ENCODE results near the gene LSM5. TPM values are rescaled to one million over a fixed set of nuclear protein-coding genes. Genes with fewer than 3 reads are reported as not detected.

The LSM5 gene
- total and polyA plus RNA-seq, 2 of the 4 experiments (the other 2 are of a cell fraction): 5.0 to 26.5 TPM

DNA sequence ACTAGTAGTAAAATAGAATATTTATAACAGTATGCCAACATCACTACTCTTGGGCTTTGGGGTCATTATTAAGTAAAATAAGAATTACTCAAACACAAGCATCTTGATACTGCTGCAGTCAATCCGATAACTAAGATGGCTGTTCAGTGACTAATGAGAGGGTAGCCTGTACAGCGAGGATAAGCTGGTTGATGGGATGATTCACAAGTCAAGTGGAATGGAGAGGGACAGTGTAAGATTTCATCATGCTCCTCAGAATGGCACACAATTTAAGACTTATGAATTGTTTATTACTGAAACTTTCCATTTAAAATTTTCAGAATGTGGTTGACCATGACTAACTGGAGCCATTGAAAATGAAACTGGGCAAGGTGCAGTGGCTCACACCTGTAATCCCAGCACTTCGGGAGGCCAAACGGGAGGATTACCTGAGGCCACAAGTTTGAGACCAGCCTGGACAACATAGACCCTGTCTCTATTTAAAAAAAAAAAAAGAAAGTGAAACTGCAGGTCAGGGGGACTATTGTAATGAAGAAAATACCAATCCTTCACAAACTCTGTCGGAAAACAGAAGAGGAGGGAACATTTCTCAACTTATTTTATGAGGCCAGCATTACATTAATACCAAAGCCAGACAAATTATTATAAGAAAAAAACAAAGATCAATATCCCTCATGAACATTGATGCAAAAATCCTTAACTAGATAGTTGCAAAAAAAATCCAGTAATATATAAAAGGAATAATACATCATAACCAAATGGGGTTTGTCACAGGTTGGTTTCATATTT is 16.3 kb upstream of the LSM5 start:
- no peak overlapping the region for H2AFZ ChIP-seq (replicated peaks; ENCODE audit: low read length, poor library complexity)
- peak overlapping the region; percentile 11; the same call in 1 of the 2 replicates for H3K27ac ChIP-seq (ENCODE audit: insufficient read depth, low read length)
- H4K5ac ChIP-seq (ENCODE audit: low read depth, low read length): no peak overlapping the region
- POLR2A ChIA-PET (ENCODE audit: unreplicated experiment): no interaction called here
- intact Hi-C loops (cut with micrococcal nuclease): loop anchor here (5.0 kb wide), 1 partner anchor 61 kb away; no protein-coding TSS in a partner anchor
- CTCF ChIA-PET: no interaction called here
- no peaks in the 10 kb centered on the region for H3K36me3 ChIP-seq (ENCODE audit: control insufficient read depth, insufficient read depth, low read length)
- H3K9ac ChIP-seq (ENCODE audit: low read depth, low read length): no peak overlapping the region; the same call in 1 of the 2 replicates
- ATAC-seq (ENCODE audit: low read depth): peak; percentile 84
- peak overlapping the region; percentile 38 for H2BK5ac ChIP-seq (ENCODE audit: low read depth, low read length, poor library complexity, severe bottlenecking)
- H2AK5ac ChIP-seq (ENCODE audit: low read depth, low read length): peak overlapping the region; percentile 49; the same call in 1 of the 2 replicates
- H4K20me1 ChIP-seq (ENCODE audit: insufficient read depth, low read length): peaks cover 28% of the 10 kb centered on the region
- peaks cover 3% of the 10 kb centered on the region; the same call in 1 of the 2 replicates for H3K9me1 ChIP-seq (ENCODE audit: insufficient read depth, low read length)
- H3K18ac ChIP-seq (ENCODE audit: low read depth, low read length): no peak overlapping the region
- H3K4ac ChIP-seq (ENCODE audit: low read depth, low read length): peak overlapping the region; percentile 64
- DNase-seq: peak; percentile 90
- H4K91ac ChIP-seq (ENCODE audit: insufficient read depth, low read depth, low read length): no peak overlapping the region
- peaks cover 0 to 48% of the 10 kb centered on the region in 2 experiments; a peak in 3 of 4 replicates for H3K79me1 ChIP-seq (ENCODE audit: low read depth in 1 of 2, low read length in 2 of 2)
- H2BK120ac ChIP-seq (ENCODE audit: low read depth, low read length): no peak overlapping the region
- no TSS peak for BruUV-seq (replicated peaks)
- dilution Hi-C loops (cut with HindIII; ENCODE audit: low sequenced_read_pairs, unreplicated experiment): no loop called here
- peak overlapping the region; percentile 81 for H3K4me2 ChIP-seq (ENCODE audit: low read depth, low read length)
- no peak overlapping the region for H3K14ac ChIP-seq (replicated peaks; ENCODE audit: low read depth, low read length)
- no peak overlapping the region for H2BK15ac ChIP-seq (ENCODE audit: low read depth, low read length)
- peak overlapping the region in 1 of 2 experiments; percentile 37; a peak in 2 of 4 replicates for H4K8ac ChIP-seq (ENCODE audit: low read depth in 2 of 2, low read length in 2 of 2)
- H3K4me1 ChIP-seq (ENCODE audit: control insufficient read depth, insufficient read depth, low read length): peaks cover 3% of the 10 kb centered on the region
- H3K27me3 ChIP-seq (ENCODE audit: control insufficient read depth, insufficient read depth, low read length): no peaks in the 10 kb centered on the region
- no peak for TF ChIP-seq RAD21 (IDR thresholded peaks at IDR 0.05; ENCODE audit: low read length)
- peak; percentile 49; the same call in 1 of the 2 replicates for TF ChIP-seq FOS (IDR thresholded peaks at IDR 0.05; ENCODE audit: low read depth, low read length)
- TF ChIP-seq, protein P1, sequence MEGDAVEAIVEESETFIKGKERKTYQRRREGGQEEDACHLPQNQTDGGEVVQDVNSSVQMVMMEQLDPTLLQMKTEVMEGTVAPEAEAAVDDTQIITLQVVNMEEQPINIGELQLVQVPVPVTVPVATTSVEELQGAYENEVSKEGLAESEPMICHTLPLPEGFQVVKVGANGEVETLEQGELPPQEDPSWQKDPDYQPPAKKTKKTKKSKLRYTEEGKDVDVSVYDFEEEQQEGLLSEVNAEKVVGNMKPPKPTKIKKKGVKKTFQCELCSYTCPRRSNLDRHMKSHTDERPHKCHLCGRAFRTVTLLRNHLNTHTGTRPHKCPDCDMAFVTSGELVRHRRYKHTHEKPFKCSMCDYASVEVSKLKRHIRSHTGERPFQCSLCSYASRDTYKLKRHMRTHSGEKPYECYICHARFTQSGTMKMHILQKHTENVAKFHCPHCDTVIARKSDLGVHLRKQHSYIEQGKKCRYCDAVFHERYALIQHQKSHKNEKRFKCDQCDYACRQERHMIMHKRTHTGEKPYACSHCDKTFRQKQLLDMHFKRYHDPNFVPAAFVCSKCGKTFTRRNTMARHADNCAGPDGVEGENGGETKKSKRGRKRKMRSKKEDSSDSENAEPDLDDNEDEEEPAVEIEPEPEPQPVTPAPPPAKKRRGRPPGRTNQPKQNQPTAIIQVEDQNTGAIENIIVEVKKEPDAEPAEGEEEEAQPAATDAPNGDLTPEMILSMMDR (conservative IDR thresholded peaks at IDR 0.05; ENCODE audit: low read depth, low read length): no peak
- TF ChIP-seq POLR2A (IDR thresholded peaks at IDR 0.05; ENCODE audit: low read depth, low read length): no peak
- TF ChIP-seq MXI1 (IDR thresholded peaks at IDR 0.05; ENCODE audit: borderline replicate concordance, low read depth, low read length): no peak
- TF ChIP-seq RCOR1 (IDR thresholded peaks at IDR 0.05; ENCODE audit: insufficient replicate concordance, low read length): no peak
- TF ChIP-seq CEBPB (IDR thresholded peaks at IDR 0.05; ENCODE audit: low read depth, low read length): peak; percentile 86
- TF ChIP-seq BHLHE40 (IDR thresholded peaks at IDR 0.05; ENCODE audit: low read depth, low read length): 0 out of 2 replicates have a peak, but pooled peaks have one; percentile 6
- TF ChIP-seq RFX5 (IDR thresholded peaks at IDR 0.05; ENCODE audit: low read depth, low read length): no peak
- H3K4me3 ChIP-seq (ENCODE audit: insufficient read depth, low read depth, low read length): no peak overlapping the region; the same call in 1 of the 2 replicates
- H2BK20ac ChIP-seq (ENCODE audit: low read depth, low read length): no peak overlapping the region
- WGBS, 2 experiments (ENCODE audit: extremely low coverage in 2 of 2, insufficient read length in 1 of 2): no CpG with 5 or more reads among the region's 5 CpGs
- H2AK9ac ChIP-seq (replicated peaks; ENCODE audit: low read depth, low read length, poor library complexity): no peak overlapping the region
- in situ Hi-C loops (cut with MboI; ENCODE audit: low sequenced_read_pairs): no loop called here
- H3K56ac ChIP-seq (ENCODE audit: extremely low read depth, insufficient read depth, low read length): no peak overlapping the region
- no peaks in the 10 kb centered on the region for H3K9me3 ChIP-seq (ENCODE audit: control insufficient read depth, insufficient read depth, low read length)
- no peak overlapping the region for H3K23ac ChIP-seq (ENCODE audit: low read depth, low read length)
